PC-9 (cell line): ENCODE results near the gene AP4S1. TPM values are rescaled to one million over a fixed set of nuclear protein-coding genes. Genes with fewer than 3 reads are reported as not detected.

Experiments used
- BruUV-seq: library from RNA; stranded (reverse); fragments of 400-500 nt; replicated peaks from 2 replicates; lab custom pipeline; 2021; lab: Mats Ljungman, UMichigan
- CTCF ChIA-PET: fragments of 300-600 bp; sonication (Branson Sonifier 250); formaldehyde crosslinking; loops from one replicate; lab custom pipeline; 2022; ENCODE audit warnings: antibody characterized with exemption; lab: Charles Lee
- POLR2A ChIA-PET: fragments of 300-600 bp; sonication (Branson Sonifier 250); formaldehyde crosslinking; loops from one replicate; lab custom pipeline; 2022; ENCODE audit warnings: antibody characterized with exemption; ENCODE audit not compliant: unreplicated experiment; lab: Charles Lee
- DNase-seq, 2 experiments: peaks; one replicate each; pipeline versions ENCODE4 v3.0.0 to v3.0.0-alpha.2; 2015 to 2022; ENCODE audit warnings: mixed read lengths in 1 of 2
- H2AFZ ChIP-seq: fragments of 200-600 bp; sonication (generic); 2 replicates; pipeline ENCODE4 v1.8.1; 2017; ENCODE audit warnings: antibody characterized with exemption
- H3F3A ChIP-seq: fragments of 200-600 bp; sonication (generic); 2 replicates; pipeline ENCODE4 v1.8.1; 2017; ENCODE audit warnings: antibody characterized with exemption, mild to moderate bottlenecking, low read depth; ENCODE audit not compliant: insufficient read depth
- H3K27ac ChIP-seq: fragments of 200-600 bp; sonication (generic); 2 replicates; pipeline ENCODE4 v1.6.1; 2016; ENCODE audit warnings: mixed run types
- H3K27me3 ChIP-seq: fragments of 200-600 bp; sonication (generic); 2 replicates; pipeline ENCODE4 v1.6.1; 2016; ENCODE audit warnings: low read depth, mixed run types; ENCODE audit not compliant: insufficient read depth
- H3K36me3 ChIP-seq: fragments of 200-600 bp; sonication (generic); 2 replicates; pipeline ENCODE4 v1.6.1; 2016; ENCODE audit warnings: low read depth, mixed run types
- H3K4me1 ChIP-seq: fragments of 200-600 bp; sonication (generic); replicated peaks from 2 replicates; pipeline ENCODE4 v1.6.1; 2016; ENCODE audit warnings: mixed run types; ENCODE audit not compliant: insufficient read depth
- H3K4me2 ChIP-seq: fragments of 200-600 bp; sonication (generic); 2 replicates; pipeline ENCODE4 v1.6.1; 2017; ENCODE audit warnings: mixed run types
- H3K4me3 ChIP-seq: fragments of 200-600 bp; sonication (generic); 2 replicates; pipeline ENCODE4 v1.6.1; 2016; ENCODE audit warnings: mixed run types
- H3K79me2 ChIP-seq: fragments of 200-600 bp; sonication (generic); 2 replicates; pipeline ENCODE4 v1.6.1; 2017; ENCODE audit warnings: low read depth, mixed run types
- H3K9me2 ChIP-seq: fragments of 200-600 bp; sonication (generic); 2 replicates; pipeline ENCODE4 v1.8.1; 2017; ENCODE audit warnings: mild to moderate bottlenecking; ENCODE audit not compliant: insufficient read depth
- H3K9me3 ChIP-seq: fragments of 200-600 bp; sonication (generic); 2 replicates; pipeline ENCODE4 v1.8.1; 2016; ENCODE audit warnings: low read depth; ENCODE audit not compliant: insufficient read depth
- H4K20me1 ChIP-seq: fragments of 200-600 bp; sonication (generic); 2 replicates; pipeline ENCODE4 v1.8.1; 2017; ENCODE audit not compliant: insufficient read depth
- CTCF ChIP-seq: fragments of 200-600 bp; sonication (generic); conservative IDR thresholded peaks from 2 replicates; pipeline ENCODE4 v1.6.1; 2017; ENCODE audit warnings: mixed run types, antibody characterized with exemption, mild to moderate bottlenecking, moderate library complexity
- EZH2 ChIP-seq: fragments of 200-600 bp; sonication (generic); IDR thresholded peaks from 2 replicates; pipeline ENCODE4 v1.8.0; 2017; ENCODE audit warnings: antibody characterized with exemption, low read depth
- intact Hi-C: fragments of 100-400 bp; cut with micrococcal nuclease; formaldehyde crosslinking; loops from one replicate; pipeline ENCODE4 v1.10.0; 2022; ENCODE audit not compliant: unreplicated experiment
- total RNA-seq: library from RNA; stranded (reverse); gene quantifications from 2 replicates; pipeline ENCODE4 v1.2.3, GENCODE V29; 2021

Gene AP4S1
- total RNA-seq, 1 experiment from 2014 or later, result 2.8 TPM

- no peak for TF ChIP-seq CTCF
- TF ChIP-seq EZH2, result no peak
- no peaks in the 10 kb centered on the region for H3K9me3 ChIP-seq
- H3K4me3 ChIP-seq, result no peak overlapping the region
- ChIA-PET POLR2A (no interaction called here), CTCF (interaction anchor here (0.7 kb wide), 1 partner anchor 32 kb away, joined by 5 read pairs; no protein-coding TSS in a partner anchor)
- no peak overlapping the region for H2AFZ ChIP-seq
- H4K20me1 ChIP-seq, result no peaks in the 10 kb centered on the region; the same call in none of the 2 replicates
- H3K79me2 ChIP-seq, result peaks cover 85% of the 10 kb centered on the region
- no TSS peak for BruUV-seq
- H3F3A ChIP-seq, result no peaks in the 10 kb centered on the region
- H3K4me1 ChIP-seq, result no peaks in the 10 kb centered on the region
- H3K27ac ChIP-seq, result no peak overlapping the region
- no peak for DNase-seq
- no peaks in the 10 kb centered on the region for H3K27me3 ChIP-seq
- intact Hi-C loops, result no loop called here
- no peaks in the 10 kb centered on the region for H3K9me2 ChIP-seq
- H3K36me3 ChIP-seq, result no peaks in the 10 kb centered on the region
- no peak overlapping the region for H3K4me2 ChIP-seq
Observed at GRCh38 chr14:31018057-31018645, 7.3 kb upstream of the AP4S1 start.

- Histone ChIP-seq H2AFZ (no peak overlapping the region), H3K27ac (no peak overlapping the region), H3K27me3 (no peaks in the 10 kb centered on the region), H4K20me1 (peaks cover 16% of the 10 kb centered on the region), H3K79me2 (peaks cover 92% of the 10 kb centered on the region), H3K36me3 (no peaks in the 10 kb centered on the region), H3K9me2 (no peaks in the 10 kb centered on the region), H3K4me3 (no peak overlapping the region), H3K4me2 (no peak overlapping the region), H3K4me1 (peaks cover 15% of the 10 kb centered on the region), H3F3A (no peaks in the 10 kb centered on the region; the same call in 1 of the 2 replicates), H3K9me3 (no peaks in the 10 kb centered on the region)
- BruUV-seq, result no TSS peak
- DNase-seq, result no peak
- POLR2A ChIA-PET, result no interaction called here
- TF ChIP-seq EZH2 (no peak), CTCF (no peak)
- intact Hi-C loops, result no loop called here
- CTCF ChIA-PET, result no interaction called here
Observed at GRCh38 chr14:31020834-31021575, 4.4 kb upstream of the AP4S1 start.

GRCh38 chr14:31021576-31021949 is 3.9 kb upstream of the AP4S1 start:
- H3K9me2 ChIP-seq, result no peaks in the 10 kb centered on the region
- H3F3A ChIP-seq, result peaks cover 1% of the 10 kb centered on the region
- H3K36me3 ChIP-seq, result no peaks in the 10 kb centered on the region
- H3K4me1 ChIP-seq, result peaks cover 15% of the 10 kb centered on the region
- H2AFZ ChIP-seq, result no peak overlapping the region
- no peaks in the 10 kb centered on the region for H3K9me3 ChIP-seq
- intact Hi-C loops, result no loop called here
- ChIA-PET POLR2A (no interaction called here), CTCF (no interaction called here)
- H3K4me3 ChIP-seq, result no peak overlapping the region
- no peaks in the 10 kb centered on the region for H3K27me3 ChIP-seq
- no peak overlapping the region for H3K4me2 ChIP-seq
- no peak overlapping the region for H3K27ac ChIP-seq
- H3K79me2 ChIP-seq, result peaks cover 90% of the 10 kb centered on the region
- TF ChIP-seq CTCF (no peak), EZH2 (no peak)
- BruUV-seq, result no TSS peak
- peaks cover 16% of the 10 kb centered on the region for H4K20me1 ChIP-seq
- DNase-seq, result no peak
